ENCODE results near the gene ATF1. TPM values are rescaled to one million over a fixed set of nuclear protein-coding genes. Genes with fewer than 3 reads are reported as not detected.
"Not testable (repeated sequence)": the region's sequence is repeated elsewhere in the genome, so short reads cannot be mapped to it uniquely, and the experiment has no call there.

The ATF1 gene
- total RNA-seq, 4 donors from 2014 or later, result 14.5 to 44.6 (median 18.5) TPM

GRCh38 chr12:50788561-50788960 is 24.7 kb downstream of the ATF1 start:
- no peak for TF ChIP-seq POLR2A (IDR thresholded peaks at IDR 0.05)
- TF ChIP-seq CTCF (IDR thresholded peaks at IDR 0.05), result no peak
- no peaks in the 10 kb centered on the region for H3K9me3 ChIP-seq
- H3K27me3 ChIP-seq, result no peaks in the 10 kb centered on the region
- no peaks in the 10 kb centered on the region for H3K4me1 ChIP-seq
- no peaks in the 10 kb centered on the region for H3K36me3 ChIP-seq
- no peak overlapping the region for H3K4me3 ChIP-seq
- H3K27ac ChIP-seq, result no peak overlapping the region
- no peak for DNase-seq

GRCh38 chr12:50790081-50790480 is 26.2 kb downstream of the ATF1 start:
- no peak for DNase-seq
- Histone ChIP-seq H3K4me1 (no peaks in the 10 kb centered on the region), H3K27ac (no peak overlapping the region), H3K36me3 (no peaks in the 10 kb centered on the region), H3K27me3 (no peaks in the 10 kb centered on the region), H3K4me3 (no peak overlapping the region), H3K9me3 (no peaks in the 10 kb centered on the region)
- TF ChIP-seq POLR2A (IDR thresholded peaks at IDR 0.05) (no peak), CTCF (IDR thresholded peaks at IDR 0.05) (no peak)

GRCh38 chr12:50799908-50800307 is 36.0 kb downstream of the ATF1 start:
- peaks cover 0 to 48% (median 5%) of the 10 kb centered on the region in 3 donors for H3K36me3 ChIP-seq
- TF ChIP-seq CTCF (IDR thresholded peaks at IDR 0.05) (no peak), POLR2A (IDR thresholded peaks at IDR 0.05) (no peak)

GRCh38 chr12:50803230-50803875 is 39.5 kb downstream of the ATF1 start:
- Histone ChIP-seq H3K27me3 (no peaks in the 10 kb centered on the region), H3K36me3 (peaks cover 0 to 21% (median 5%) of the 10 kb centered on the region in 3 donors), H3K27ac (no peak overlapping the region), H3K4me1 (no peaks in the 10 kb centered on the region), H3K9me3 (peaks cover 0 to 11% (median 0%) of the 10 kb centered on the region in 4 donors), H3K4me3 (no peak overlapping the region)
- DNase-seq, result no peak
- no peak for TF ChIP-seq CTCF (IDR thresholded peaks at IDR 0.05)
- TF ChIP-seq POLR2A (IDR thresholded peaks at IDR 0.05), result no peak

More at GRCh38 chr12:50799908-50800307, 36.0 kb downstream of the ATF1 start:
- Histone ChIP-seq H3K4me3 (no peak overlapping the region), H3K27me3 (no peaks in the 10 kb centered on the region), H3K9me3 (peaks cover 0 to 11% (median 0%) of the 10 kb centered on the region in 4 donors), H3K4me1 (no peaks in the 10 kb centered on the region), H3K27ac (no peak overlapping the region)
- DNase-seq, result no peak

DNA sequence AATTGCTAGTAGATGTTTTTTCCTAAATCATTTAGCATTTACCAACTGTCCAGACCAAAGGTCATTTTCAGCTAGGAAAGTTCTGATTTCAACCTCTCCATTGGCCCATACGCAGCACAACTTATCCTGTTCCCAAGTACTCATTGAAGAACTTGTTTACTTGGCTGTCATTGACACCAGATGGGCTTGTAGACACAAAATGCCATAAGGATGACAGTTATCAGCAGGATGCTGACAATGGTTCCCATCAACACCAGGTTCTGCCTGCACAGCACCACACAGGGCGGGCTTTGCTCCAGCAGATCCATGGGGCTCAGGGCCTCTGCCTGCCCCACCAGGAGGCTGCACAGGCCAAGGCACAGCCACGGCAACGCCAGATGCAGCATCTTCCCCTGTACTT is 42.3 kb downstream of the ATF1 start:
- Histone ChIP-seq H3K9me3 (no peaks in the 10 kb centered on the region), H3K4me1 (no peaks in the 10 kb centered on the region), H3K27ac (no peak overlapping the region), H3K27me3 (no peaks in the 10 kb centered on the region), H3K36me3 (peaks cover 0 to 23% (median 0%) of the 10 kb centered on the region in 3 donors), H3K4me3 (no peak overlapping the region)
- no peak for DNase-seq
- TF ChIP-seq POLR2A (IDR thresholded peaks at IDR 0.05) (no peak), CTCF (IDR thresholded peaks at IDR 0.05) (no peak)

- DNase-seq, H3K27me3 ChIP-seq: not testable (repeated sequence)
These were observed 45.2 kb downstream of the ATF1 start for GRCh38 chr12:50809131-50809530.

GRCh38 chr12:50814921-50815320 is 51.0 kb downstream of the ATF1 start:
- H3K4me1 ChIP-seq, H3K9me3 ChIP-seq, H3K27me3 ChIP-seq, H3K4me3 ChIP-seq, DNase-seq, H3K27ac ChIP-seq: not testable (repeated sequence)
- H3K36me3 ChIP-seq, result peaks cover 0 to 84% (median 0%) of the 10 kb centered on the region in 3 donors

More at GRCh38 chr12:50809131-50809530, 45.2 kb downstream of the ATF1 start:
- H3K27ac ChIP-seq, H3K4me1 ChIP-seq, H3K4me3 ChIP-seq, H3K9me3 ChIP-seq: not testable (repeated sequence)
- peaks cover 0 to 43% (median 0%) of the 10 kb centered on the region in 3 donors for H3K36me3 ChIP-seq
